ENCODE data around the gene PFKFB3.

PFKFB3 gene

DNA sequence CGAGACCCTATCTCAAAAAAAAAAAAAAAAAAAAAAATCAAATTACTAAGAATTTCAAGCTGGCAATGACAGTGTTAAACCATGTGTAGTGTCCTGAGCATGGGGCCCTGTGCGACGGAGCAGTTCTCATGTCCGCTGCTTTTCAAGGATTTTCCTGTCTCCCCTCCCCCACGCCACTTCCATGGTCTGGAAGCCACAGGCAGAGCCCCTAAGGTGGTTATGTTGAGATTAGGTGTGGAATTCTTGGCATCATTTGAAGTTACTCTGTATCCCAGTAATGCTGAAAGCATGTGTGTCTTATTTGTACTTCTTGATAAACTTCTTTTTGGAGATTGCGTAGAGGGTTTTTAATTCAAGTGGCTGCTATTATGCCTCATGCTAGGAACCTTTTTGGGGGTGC lies 65.2 kb downstream of the PFKFB3 start:
- H3K9me3 ChIP-seq (ENCODE audit: control insufficient read depth, insufficient read depth, low read length) = no peaks in the 10 kb centered on the region
- H3K9ac ChIP-seq (ENCODE audit: low read depth, low read length) = no peak overlapping the region
- no peaks in the 10 kb centered on the region for H3K36me3 ChIP-seq (ENCODE audit: insufficient read depth, low read length)
- no peaks in the 10 kb centered on the region; the same call in 1 of the 2 replicates for H3K4me1 ChIP-seq (ENCODE audit: insufficient read depth, low read length)

DNA sequence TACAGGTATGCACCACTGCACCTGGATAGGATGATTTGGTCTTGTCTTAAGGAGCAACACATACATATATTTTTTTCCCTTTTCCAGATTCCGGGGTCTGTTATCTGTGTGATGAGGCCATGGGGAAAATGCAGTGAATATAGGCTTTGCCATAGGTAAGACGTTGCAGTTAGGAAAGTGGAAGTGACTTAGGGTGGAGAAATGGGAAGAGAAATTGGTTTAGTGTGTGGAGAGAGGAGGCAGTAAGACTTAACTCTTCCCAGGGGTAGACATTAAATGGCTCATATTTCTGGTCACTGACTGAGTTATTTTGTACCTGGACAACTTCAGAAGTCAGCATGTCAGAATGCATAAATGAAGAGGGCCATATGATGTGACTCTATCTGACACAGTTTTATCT lies 66.7 kb downstream of the PFKFB3 start:
- H3K4me1 ChIP-seq (ENCODE audit: insufficient read depth, low read length) = no peaks in the 10 kb centered on the region; the same call in 1 of the 2 replicates

GRCh38 chr10:6269953-6270867 lies 67.5 kb downstream of the PFKFB3 start:
- Histone ChIP-seq H3K4me1 (ENCODE audit: insufficient read depth, low read length) (peaks cover 3% of the 10 kb centered on the region; the same call in 1 of the 2 replicates), H3K36me3 (ENCODE audit: insufficient read depth, low read length) (no peaks in the 10 kb centered on the region), H3K9me3 (ENCODE audit: control insufficient read depth, insufficient read depth, low read length) (no peaks in the 10 kb centered on the region), H3K9ac (ENCODE audit: low read depth, low read length) (no peak overlapping the region)

More for the DNA sequence above, 66.7 kb downstream of the PFKFB3 start:
- Histone ChIP-seq H3K9ac (ENCODE audit: low read depth, low read length) (no peak overlapping the region), H3K36me3 (ENCODE audit: insufficient read depth, low read length) (no peaks in the 10 kb centered on the region), H3K9me3 (ENCODE audit: control insufficient read depth, insufficient read depth, low read length) (no peaks in the 10 kb centered on the region)

GRCh38 chr10:6270951-6271350 lies 68.2 kb downstream of the PFKFB3 start:
- H3K4me1 ChIP-seq (ENCODE audit: insufficient read depth, low read length) = peaks cover 8% of the 10 kb centered on the region

GRCh38 chr10:6271663-6272062 lies 68.9 kb downstream of the PFKFB3 start:
- H3K9me3 ChIP-seq (ENCODE audit: control insufficient read depth, insufficient read depth, low read length) = no peaks in the 10 kb centered on the region
- peaks cover 9% of the 10 kb centered on the region for H3K4me1 ChIP-seq (ENCODE audit: insufficient read depth, low read length)
- H3K9ac ChIP-seq (ENCODE audit: low read depth, low read length) = no peak overlapping the region
- H3K36me3 ChIP-seq (ENCODE audit: insufficient read depth, low read length) = no peaks in the 10 kb centered on the region

More at GRCh38 chr10:6270951-6271350, 68.2 kb downstream of the PFKFB3 start:
- H3K36me3 ChIP-seq (ENCODE audit: insufficient read depth, low read length) = no peaks in the 10 kb centered on the region
- H3K9me3 ChIP-seq (ENCODE audit: control insufficient read depth, insufficient read depth, low read length) = no peaks in the 10 kb centered on the region
- no peak overlapping the region for H3K9ac ChIP-seq (ENCODE audit: low read depth, low read length)

- Histone ChIP-seq H3K4me1 (ENCODE audit: insufficient read depth, low read length) (peaks cover 9% of the 10 kb centered on the region), H3K9me3 (ENCODE audit: control insufficient read depth, insufficient read depth, low read length) (no peaks in the 10 kb centered on the region), H3K36me3 (ENCODE audit: insufficient read depth, low read length) (no peaks in the 10 kb centered on the region), H3K9ac (ENCODE audit: low read depth, low read length) (no peak overlapping the region)
Observed at GRCh38 chr10:6272126-6272525, 69.4 kb downstream of the PFKFB3 start.

DNA sequence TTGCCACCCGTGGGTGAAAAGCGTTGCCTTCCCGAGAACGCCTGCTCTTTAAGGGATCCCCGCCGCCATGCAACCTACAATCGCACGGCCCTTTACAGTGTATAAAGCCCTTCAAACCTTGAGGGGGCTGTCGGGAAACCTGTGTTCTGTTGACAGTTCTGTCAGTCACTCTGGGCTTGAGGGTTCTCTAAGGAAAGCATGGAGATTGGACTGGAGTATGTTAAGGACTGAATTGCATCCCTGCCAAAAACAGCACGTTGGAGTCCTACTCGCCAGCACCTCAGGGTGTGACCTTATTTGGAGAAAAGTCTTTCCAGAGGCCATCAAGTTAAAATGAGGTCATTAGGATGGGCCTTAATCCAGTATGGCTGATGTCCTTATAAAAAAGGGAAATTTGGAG lies 70.6 kb downstream of the PFKFB3 start:
- Histone ChIP-seq H3K9ac (ENCODE audit: low read depth, low read length) (no peak overlapping the region), H3K9me3 (ENCODE audit: control insufficient read depth, insufficient read depth, low read length) (no peaks in the 10 kb centered on the region), H3K4me1 (ENCODE audit: insufficient read depth, low read length) (peaks cover 9% of the 10 kb centered on the region), H3K36me3 (ENCODE audit: insufficient read depth, low read length) (no peaks in the 10 kb centered on the region)

- Histone ChIP-seq H3K9me3 (ENCODE audit: control insufficient read depth, insufficient read depth, low read length) (no peaks in the 10 kb centered on the region), H3K9ac (ENCODE audit: low read depth, low read length) (no peak overlapping the region), H3K36me3 (ENCODE audit: insufficient read depth, low read length) (no peaks in the 10 kb centered on the region), H3K4me1 (ENCODE audit: insufficient read depth, low read length) (peaks cover 15% of the 10 kb centered on the region)
Observed at GRCh38 chr10:6274040-6274439, 71.3 kb downstream of the PFKFB3 start.

- H3K4me1 ChIP-seq (ENCODE audit: insufficient read depth, low read length) = peaks cover 17% of the 10 kb centered on the region
- no peaks in the 10 kb centered on the region for H3K9me3 ChIP-seq (ENCODE audit: control insufficient read depth, insufficient read depth, low read length)
- H3K9ac ChIP-seq (ENCODE audit: low read depth, low read length) = no peak overlapping the region
- H3K36me3 ChIP-seq (ENCODE audit: insufficient read depth, low read length) = no peaks in the 10 kb centered on the region
Observed at GRCh38 chr10:6274484-6274883, 71.8 kb downstream of the PFKFB3 start.

DNA sequence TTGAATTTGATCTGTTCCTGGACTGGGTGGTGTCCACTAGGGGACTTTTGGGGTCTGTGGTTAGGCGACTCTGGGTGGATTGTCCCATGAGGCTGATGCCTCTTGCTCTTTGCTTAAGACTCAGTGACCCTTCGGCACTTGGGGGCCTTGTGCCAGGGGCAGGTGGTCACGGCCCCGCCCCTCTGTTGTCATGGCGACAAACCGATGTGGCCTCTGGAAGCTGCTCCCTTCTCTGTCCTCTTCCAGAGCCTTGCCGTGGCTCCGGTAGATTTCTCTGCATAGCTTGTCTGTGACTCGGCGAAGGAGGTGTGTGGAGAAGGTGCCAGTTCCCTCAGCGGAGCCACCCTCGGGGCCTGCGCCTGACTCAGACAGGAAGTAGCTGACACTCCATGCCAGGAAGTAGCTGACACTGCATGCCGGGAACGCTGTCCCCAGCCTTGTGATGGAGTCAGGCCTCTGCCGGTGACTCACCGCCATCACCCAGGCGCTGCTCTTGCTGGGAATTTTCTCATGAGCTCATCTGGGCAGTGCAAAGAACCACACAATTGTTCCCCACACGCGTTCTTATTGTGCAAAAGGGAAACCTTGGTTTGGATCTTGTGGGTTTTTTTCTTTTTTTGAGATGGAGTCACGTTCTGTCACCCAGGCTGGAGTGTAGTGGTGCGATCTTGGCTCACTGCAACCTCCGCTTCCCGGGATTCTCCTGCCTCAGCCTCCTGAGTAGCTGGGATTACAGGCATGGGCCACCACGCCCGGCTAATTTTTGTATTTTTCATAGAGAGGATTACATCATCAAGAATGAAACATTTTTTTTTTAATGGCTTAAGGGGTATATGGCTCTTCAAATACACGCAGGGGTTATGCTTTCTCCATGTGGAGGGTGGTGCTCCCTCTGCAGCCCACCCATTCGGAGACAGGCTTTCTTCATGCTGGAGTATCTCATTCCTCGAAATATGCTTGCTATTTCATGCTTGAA lies 72.6 kb downstream of the PFKFB3 start:
- H3K9ac ChIP-seq (ENCODE audit: low read depth, low read length) = peak overlapping the region; percentile 24; the same call in 1 of the 2 replicates

DNA sequence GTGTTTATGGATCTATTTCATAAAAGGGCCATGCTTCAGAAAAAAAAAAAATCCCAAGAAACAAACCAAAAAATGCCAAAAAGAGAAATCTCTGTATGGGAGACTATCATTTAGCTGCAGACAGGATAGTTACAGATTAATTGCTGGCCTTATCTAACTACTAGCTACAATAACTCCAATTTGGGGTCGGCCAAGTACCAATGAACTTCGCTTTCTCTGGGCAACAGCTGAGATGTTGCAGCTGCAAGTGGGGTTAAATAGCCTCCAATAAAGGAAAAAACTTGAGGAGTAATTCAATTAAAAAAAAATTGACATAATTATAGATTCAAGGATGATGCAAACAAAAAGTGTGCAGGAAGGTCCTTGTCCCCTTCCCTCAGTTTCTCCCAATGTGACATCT lies 73.6 kb downstream of the PFKFB3 start:
- Histone ChIP-seq H3K4me1 (ENCODE audit: insufficient read depth, low read length) (peaks cover 29% of the 10 kb centered on the region), H3K9ac (ENCODE audit: low read depth, low read length) (no peak overlapping the region), H3K36me3 (ENCODE audit: insufficient read depth, low read length) (no peaks in the 10 kb centered on the region), H3K9me3 (ENCODE audit: control insufficient read depth, insufficient read depth, low read length) (no peaks in the 10 kb centered on the region)

More for the DNA sequence above, 72.6 kb downstream of the PFKFB3 start:
- Histone ChIP-seq H3K36me3 (ENCODE audit: insufficient read depth, low read length) (no peaks in the 10 kb centered on the region), H3K4me1 (ENCODE audit: insufficient read depth, low read length) (peaks cover 25% of the 10 kb centered on the region), H3K9me3 (ENCODE audit: control insufficient read depth, insufficient read depth, low read length) (no peaks in the 10 kb centered on the region)

DNA sequence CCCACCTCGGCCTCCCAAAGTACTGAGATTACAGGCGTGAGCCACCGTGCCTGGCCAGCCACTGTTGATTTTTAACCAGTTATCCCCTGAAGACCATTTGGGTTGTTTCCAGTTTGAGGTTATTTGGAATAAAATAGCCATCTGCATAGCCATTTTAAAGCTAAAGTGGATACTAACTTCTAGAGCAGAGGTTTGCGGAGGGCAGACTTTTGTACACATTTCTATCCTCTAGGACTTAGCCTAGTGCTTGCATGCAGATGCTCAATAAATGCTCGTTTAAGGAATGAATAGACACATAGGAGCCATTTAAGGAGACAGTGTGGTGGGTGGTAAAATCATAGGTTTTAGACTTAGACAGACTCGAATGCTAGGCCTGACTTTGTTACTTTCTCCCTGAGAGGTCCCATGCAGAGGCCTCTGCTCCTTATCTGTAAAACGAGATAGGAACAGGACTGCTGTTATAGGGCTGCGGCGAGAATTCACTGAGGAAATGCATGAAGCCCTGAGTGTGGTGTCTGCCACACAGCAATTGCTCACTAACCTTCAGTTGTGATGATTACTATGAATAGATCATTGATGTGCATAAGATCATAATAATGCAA lies 75.9 kb downstream of the PFKFB3 start:
- no peaks in the 10 kb centered on the region for H3K9me3 ChIP-seq (ENCODE audit: control insufficient read depth, insufficient read depth, low read length)
- no peaks in the 10 kb centered on the region for H3K36me3 ChIP-seq (ENCODE audit: insufficient read depth, low read length)
- peaks cover 29% of the 10 kb centered on the region for H3K4me1 ChIP-seq (ENCODE audit: insufficient read depth, low read length)
- H3K9ac ChIP-seq (ENCODE audit: low read depth, low read length) = no peak overlapping the region

DNA sequence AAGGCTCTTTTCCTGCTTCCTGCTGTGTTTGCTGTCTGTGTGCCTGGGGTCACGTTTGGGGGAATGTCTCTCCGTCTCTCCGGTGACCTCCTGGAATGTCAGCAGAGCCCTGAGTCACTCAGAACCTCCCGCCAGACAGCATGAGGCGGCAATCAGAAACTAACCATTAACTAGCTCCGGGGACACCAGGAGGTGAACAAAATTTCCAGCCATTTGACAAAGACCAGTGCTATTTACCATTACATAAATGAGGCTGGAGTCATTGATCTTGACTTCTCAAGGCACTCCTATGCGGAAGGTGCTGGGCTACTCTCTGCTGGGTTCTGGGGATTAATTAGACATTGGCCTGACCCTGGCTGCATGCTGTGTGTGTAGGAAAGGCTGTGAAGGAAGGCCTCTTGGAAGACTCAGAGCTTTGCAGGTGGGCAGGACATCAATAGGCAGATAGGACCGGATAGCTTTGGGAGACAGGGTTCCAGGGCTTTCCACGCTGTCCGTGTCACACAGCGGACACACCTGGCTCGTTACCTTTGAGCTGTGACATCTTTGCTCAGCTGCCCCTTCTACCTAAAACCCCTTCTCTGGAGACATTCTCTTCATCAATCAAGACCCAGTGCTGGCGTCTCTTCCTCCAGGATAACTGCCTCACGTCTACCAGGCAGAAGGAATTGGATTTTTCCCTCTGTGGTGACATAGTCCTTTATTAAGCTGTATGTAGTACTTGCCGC lies 77.0 kb downstream of the PFKFB3 start:
- peaks cover 29% of the 10 kb centered on the region for H3K4me1 ChIP-seq (ENCODE audit: insufficient read depth, low read length)
- no peak overlapping the region for H3K9ac ChIP-seq (ENCODE audit: low read depth, low read length)
- H3K9me3 ChIP-seq (ENCODE audit: control insufficient read depth, insufficient read depth, low read length) = no peaks in the 10 kb centered on the region
- H3K36me3 ChIP-seq (ENCODE audit: insufficient read depth, low read length) = no peaks in the 10 kb centered on the region
